NCI-H187 (cell line): ENCODE data around the gene MEF2C.
"Not testable (repeated sequence)": the region's sequence is repeated elsewhere in the genome, so short reads cannot be mapped to it uniquely, and the experiment has no call there.

Experiments
- DNase-seq, 2 experiments: peaks; one replicate each; lab custom pipeline; 2025; lab: John Stamatoyannopoulos, UW

MEF2C gene

DNA sequence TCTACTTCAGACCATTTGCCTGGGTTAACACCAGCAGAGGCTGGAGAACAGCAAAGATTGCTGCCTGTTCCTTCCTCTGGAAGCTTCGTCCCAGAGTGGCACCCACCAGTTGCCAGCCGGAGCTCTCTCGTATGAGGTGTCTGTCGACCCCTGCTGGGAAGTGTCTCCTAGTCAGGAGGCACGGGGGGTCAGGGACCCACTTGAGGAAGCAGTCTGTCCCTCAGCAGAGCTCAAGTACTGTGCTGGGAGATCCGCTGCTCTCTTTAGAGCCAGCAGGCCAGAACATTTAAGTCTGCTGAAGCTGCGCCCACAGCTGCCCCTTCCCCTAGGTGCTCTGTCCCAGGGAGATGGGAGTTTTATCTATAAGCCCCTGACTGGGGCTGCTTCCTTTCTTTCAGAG is 84.1 kb downstream of the MEF2C start:
- DNase-seq = not testable (repeated sequence)

DNA sequence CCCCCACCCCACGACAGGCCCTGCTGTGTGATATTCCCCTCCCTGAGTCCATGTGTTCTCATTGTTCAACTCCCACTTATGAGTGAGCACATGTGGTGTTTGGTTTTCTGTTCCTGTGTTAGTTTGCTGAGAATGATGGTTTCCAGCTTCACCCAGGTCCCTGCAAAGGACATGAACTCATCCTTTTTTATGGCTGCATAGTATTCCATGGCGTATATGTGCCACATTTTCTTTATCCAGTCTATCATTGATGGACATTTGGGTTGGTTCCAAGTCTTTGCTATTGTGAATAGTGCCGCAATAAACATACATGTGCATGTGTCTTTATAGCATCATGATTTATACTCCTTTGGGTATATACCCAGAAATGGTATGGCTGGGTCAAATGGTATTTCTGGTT is 89.2 kb downstream of the MEF2C start:
- DNase-seq = not testable (repeated sequence)

DNA sequence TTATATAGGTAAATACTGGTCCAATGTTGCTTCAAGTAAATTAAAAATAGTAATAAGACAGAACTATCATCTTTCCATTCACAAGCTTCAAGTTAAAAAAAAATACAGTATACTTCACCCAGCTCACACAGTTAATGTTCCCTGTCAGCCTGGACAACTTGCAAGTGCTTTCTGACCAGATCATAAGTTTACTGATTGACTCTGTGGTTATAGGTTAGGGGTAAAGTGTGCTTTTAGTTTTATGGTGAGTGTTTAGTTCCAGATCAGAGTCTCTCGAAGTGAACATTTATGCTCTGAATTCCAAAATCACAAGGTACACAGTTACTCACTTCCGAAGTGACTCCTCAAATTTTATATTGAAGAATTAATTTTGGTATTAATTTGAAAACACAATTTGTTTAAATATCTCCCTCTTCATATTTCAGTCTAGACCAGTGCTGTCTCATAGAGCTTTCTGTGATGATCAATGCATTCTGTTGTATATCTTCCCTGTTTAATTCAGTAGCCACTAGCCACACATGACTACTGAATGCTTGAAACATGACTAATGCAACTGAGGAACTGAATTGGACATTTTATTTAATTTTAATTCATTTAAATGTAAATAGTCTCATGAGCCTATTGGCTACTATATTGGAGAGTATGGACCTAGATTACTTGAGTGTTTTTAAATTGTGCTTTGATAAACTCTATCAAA is 90.7 kb downstream of the MEF2C start:
- DNase-seq = no peak

- no peak for DNase-seq
Measured at GRCh38 chr5:88787856-88788255, 95.1 kb downstream of the MEF2C start.

GRCh38 chr5:88786789-88787188 is 96.2 kb downstream of the MEF2C start:
- DNase-seq = no peak

DNA sequence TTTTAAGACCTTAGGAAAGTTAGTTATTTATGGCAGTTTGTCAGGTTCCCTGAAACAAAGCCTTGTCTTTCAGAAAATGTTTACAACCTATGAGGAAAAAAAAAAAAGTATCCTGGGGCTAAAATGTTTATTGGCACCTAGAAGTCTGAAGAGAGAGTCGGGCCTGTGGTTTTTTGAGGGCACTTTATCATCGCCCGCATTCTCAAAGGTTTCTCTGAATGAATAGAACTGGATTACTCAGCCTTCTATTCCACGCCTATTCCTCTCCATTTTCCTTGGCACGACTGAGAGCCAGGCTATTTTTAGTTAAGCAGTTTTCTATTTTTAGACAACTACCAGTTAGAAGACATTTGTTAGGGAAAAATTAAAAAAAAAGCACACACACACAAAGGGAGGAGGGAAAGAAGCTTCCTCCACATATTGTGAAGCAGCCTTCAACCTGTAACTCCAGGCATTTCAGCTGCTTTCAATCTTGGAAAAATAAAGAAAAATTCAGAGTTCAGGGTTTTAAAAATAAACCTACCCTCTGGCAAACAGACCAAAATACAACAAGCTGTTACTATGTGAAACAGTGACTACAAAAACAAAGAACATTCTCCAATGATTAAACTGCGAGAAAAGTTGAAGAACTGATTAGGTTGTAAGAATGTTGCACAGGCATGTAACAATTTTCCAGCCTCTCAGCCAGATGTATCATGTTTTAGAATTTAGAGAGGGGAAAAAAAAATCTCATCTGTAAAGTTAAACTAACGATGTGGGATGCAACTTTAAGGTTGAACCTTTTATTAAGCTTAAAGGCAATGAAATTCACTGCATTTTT is 97.0 kb downstream of the MEF2C start:
- DNase-seq = peak; percentile 75 to 89

DNA sequence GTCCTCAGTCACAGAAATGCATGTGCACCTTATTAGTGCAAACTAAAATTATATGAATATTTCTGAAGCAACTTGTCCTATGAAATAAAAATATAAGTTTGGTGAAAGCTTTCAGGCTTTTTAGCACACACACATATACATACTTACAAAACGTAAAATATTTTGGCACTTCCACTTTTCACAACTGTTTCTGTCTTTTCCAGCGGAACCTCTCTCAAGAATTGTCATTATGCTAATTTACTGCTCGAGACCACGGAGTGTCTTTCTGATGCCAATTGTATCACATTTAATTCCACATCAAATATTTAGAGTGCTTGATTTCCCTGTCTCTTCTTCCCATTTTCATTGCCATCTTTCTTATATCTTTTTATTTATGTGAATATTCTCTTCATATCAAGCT is 100.4 kb downstream of the MEF2C start:
- no peak for DNase-seq

- DNase-seq = no peak
Measured at GRCh38 chr5:88780736-88781135, 102.2 kb downstream of the MEF2C start.

GRCh38 chr5:88778736-88779135 is 104.2 kb downstream of the MEF2C start:
- no peak for DNase-seq

DNA sequence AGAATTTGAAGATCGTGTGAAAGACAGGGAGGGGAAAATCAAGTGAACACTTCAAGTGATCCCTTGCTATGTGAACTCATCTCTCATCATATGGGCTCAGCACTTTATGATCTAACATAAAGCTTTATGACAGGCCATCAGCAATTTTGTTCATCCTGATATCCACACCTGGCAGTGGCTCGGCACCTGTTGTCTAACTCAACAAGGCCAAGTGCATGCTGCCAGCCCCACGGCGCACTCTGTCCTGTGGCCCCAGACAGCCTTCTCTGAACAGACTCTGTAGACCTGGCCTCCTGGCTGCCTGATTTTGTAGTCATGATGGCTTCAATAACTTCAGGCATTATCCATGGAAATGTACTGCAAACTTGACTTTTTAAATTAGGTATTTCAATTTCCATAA is 106.3 kb downstream of the MEF2C start:
- no peak for DNase-seq

DNA sequence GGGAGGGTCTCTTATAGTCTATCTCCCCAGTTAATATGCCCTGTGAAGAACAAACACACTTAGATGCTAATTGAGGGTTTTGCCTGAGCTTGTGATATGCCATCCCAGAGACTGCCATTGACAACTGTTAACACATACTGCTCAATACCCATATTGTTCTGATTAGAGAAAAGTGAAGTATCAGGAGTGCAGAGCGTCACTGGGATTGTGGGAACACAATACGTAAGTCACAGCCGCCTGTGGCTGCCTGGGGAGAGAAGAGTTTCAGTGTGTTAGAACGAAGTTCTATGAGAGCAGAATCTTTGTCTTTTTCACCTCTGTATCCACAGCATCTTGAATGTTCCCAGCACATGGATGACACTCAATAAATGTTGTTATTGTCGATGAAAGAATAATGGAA is 110.2 kb downstream of the MEF2C start:
- no peak for DNase-seq

- no peak for DNase-seq
Measured at GRCh38 chr5:88772047-88772446, 110.9 kb downstream of the MEF2C start.

GRCh38 chr5:88770276-88771257 is 112.4 kb downstream of the MEF2C start:
- DNase-seq = no peak

- DNase-seq = no peak
Measured at GRCh38 chr5:88769165-88769564, 113.8 kb downstream of the MEF2C start.

GRCh38 chr5:88768411-88768810 is 114.6 kb downstream of the MEF2C start:
- DNase-seq = no peak

DNA sequence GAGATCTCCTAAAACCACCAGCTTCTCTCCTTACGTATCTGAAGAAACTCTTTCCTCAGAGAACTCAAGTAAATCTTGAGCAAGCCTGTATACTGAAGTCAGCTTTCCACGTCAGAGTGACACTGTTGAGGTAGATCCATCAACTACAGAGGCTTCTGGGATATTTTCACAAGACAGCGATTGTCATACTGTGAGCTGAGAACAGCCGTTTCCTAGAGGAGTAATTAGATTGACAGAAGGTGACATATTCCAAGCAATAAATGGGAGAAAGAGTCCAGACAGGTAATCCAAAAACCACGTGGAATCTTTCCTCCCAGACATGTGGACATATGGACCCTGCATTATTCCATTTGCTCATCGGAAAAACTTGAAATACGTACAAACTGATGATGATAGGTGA is 117.2 kb downstream of the MEF2C start:
- no peak for DNase-seq

DNA sequence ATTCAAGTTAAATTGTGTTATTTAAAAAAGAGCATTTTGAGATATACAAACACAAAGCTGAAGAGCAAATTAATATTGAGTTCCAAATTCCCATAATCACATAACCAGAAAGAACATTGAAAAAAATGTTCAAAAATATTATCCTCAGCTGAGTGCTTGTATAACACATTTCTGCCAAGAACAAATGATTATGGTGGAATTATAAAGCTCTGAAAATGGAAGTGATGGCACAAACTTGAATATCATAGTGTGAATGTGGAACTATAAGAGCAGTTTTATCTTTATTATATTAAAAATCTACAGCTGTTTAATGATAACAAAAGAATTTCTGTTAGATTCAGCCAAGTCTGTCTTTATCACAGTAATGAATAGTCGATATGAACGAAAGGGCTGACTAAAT is 117.8 kb downstream of the MEF2C start:
- DNase-seq = no peak

- DNase-seq = no peak
Measured at GRCh38 chr5:88761939-88762338, 121.0 kb downstream of the MEF2C start.

DNA sequence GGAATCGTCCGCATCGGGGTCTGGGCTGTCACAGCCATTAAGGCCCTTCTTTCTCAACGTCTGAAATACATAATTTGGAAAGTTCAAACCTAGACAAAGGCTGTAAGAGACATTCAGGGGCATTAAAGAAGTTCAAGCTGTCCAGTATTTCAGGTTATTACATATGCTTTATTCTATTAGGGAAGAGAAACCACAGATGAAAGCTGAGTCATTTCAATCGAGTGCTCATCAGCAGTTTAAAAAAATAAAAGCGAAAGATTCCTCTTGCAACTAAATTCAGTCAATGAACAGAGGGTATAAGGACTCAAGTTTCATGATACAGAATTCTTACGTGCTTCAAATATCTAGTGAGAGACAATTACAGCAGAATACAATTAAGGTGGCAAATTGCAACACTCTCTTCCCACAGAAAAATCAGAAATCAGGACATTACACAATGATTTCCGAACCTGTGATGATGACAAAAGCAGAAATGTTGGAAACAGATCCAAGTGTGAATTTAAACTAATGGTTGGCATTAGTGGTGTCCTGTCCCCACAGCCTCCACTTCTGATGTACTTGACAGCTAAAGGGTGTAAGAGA is 121.6 kb downstream of the MEF2C start:
- no peak for DNase-seq

DNA sequence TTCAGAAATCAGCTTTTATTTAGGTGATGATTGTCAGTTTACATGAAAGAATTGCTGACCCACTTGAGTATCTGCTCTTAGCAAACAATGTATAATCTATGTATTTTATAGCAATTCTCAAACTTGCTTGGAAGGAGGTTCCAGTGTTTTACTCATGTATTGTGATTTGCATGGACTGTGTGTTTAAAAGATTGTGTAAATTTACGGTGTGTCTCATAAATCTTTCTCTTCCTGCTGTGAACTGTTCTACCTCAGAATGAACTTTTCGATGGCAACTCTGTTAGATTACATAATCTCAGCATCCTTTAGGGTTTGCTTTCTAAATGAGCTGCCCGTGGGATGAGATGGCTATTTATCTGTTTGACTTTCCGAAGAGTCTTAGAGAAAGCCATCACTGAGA is 122.5 kb downstream of the MEF2C start:
- DNase-seq = no peak

DNA sequence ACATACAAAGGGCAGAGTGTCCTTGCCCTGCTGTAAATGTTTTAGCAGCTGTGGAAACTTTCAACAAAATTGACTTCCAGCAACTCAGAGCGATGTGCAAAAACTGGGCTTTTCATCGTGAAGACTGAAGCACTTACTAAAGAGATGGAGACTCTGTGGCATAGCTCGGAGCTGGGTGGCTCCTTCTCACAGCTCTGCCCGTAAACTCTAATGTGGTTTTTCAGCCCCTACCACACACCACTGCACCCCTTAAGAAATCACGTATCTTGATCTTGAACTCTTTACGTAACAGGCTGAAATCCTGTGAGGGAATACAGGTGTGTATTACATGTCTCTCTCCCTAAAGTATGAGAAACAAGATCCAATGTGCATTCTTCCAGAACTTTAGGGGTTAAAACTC is 124.4 kb downstream of the MEF2C start:
- DNase-seq = no peak

GRCh38 chr5:88758184-88758583 is 124.8 kb downstream of the MEF2C start:
- no peak for DNase-seq
